WTC11 (cell line): ENCODE measurements around the gene GPX8.

ENCODE experiments used
- FOXK1 ChIP-seq: sonication (generic); formaldehyde crosslinking; IDR thresholded peaks from 2 replicates; pipeline ENCODE4 v1.8.0; 2022; ENCODE audit warnings: mild to moderate bottlenecking, moderate library complexity, missing genetic modification reagents
- TF ChIP-seq, protein P1 (sequence below): fragments of 200-600 bp; IDR thresholded peaks from 2 replicates; pipeline ENCODE4 v1.8.0; 2022; ENCODE audit warnings: antibody characterized with exemption

DNA sequence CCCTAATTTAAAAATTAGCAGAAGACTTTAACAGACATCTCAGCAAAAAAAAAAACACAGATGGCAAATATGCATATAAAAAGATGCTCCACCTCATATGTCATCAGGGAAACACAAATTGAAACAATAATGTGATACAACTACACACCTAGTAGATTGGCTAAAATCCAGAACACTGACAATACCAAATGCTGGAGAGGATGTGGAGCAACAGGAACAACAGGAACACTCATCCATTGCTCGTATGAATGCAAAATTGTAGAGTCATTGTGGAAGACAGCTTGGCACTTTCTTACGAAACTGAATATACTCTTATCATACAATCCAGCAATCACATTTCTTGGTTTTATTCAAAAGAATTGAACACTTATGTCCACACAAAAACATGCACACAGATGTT is 45.0 kb downstream of the GPX8 start:
- no peak for TF ChIP-seq FOXK1 (CRISPR knock-in tag)
- TF ChIP-seq, protein P1, sequence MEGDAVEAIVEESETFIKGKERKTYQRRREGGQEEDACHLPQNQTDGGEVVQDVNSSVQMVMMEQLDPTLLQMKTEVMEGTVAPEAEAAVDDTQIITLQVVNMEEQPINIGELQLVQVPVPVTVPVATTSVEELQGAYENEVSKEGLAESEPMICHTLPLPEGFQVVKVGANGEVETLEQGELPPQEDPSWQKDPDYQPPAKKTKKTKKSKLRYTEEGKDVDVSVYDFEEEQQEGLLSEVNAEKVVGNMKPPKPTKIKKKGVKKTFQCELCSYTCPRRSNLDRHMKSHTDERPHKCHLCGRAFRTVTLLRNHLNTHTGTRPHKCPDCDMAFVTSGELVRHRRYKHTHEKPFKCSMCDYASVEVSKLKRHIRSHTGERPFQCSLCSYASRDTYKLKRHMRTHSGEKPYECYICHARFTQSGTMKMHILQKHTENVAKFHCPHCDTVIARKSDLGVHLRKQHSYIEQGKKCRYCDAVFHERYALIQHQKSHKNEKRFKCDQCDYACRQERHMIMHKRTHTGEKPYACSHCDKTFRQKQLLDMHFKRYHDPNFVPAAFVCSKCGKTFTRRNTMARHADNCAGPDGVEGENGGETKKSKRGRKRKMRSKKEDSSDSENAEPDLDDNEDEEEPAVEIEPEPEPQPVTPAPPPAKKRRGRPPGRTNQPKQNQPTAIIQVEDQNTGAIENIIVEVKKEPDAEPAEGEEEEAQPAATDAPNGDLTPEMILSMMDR, result no peak
